GM23338 (cell line): Measurements from ENCODE around the gene NBAS. TPM values are rescaled to one million over a fixed set of nuclear protein-coding genes. Genes with fewer than 3 reads are reported as not detected.

Experiments
- ATAC-seq: fragments of 200-7000 bp; cut with Tn5 transposase; 3 replicates; pipeline ENCODE4 v1.9.1; 2020
- DNase-seq: peaks from one replicate; pipeline ENCODE4 v3.0.0-alpha.2; 2015; ENCODE audit warnings: low spot score
- H2AFZ ChIP-seq: fragments of 200-600 bp; sonication (generic); 2 replicates; pipeline ENCODE4 v1.8.0; 2016; ENCODE audit warnings: antibody characterized with exemption, mild to moderate bottlenecking, moderate library complexity
- H3F3A ChIP-seq: fragments of 200-600 bp; sonication (generic); replicated peaks from 2 replicates; pipeline ENCODE4 v1.8.0; 2017; ENCODE audit warnings: antibody characterized with exemption, mixed run types, low read depth
- H3K27ac ChIP-seq: fragments of 200-600 bp; sonication (generic); 2 replicates; pipeline ENCODE4 v1.6.1; 2016; ENCODE audit warnings: low read depth
- H3K27me3 ChIP-seq: fragments of 200-600 bp; sonication (generic); 2 replicates; pipeline ENCODE4 v1.8.0; 2016; ENCODE audit warnings: mild to moderate bottlenecking, mixed run types, moderate library complexity; ENCODE audit not compliant: insufficient read depth
- H3K36me3 ChIP-seq: fragments of 200-600 bp; sonication (generic); 2 replicates; pipeline ENCODE4 v1.8.0; 2016; ENCODE audit warnings: mild to moderate bottlenecking; ENCODE audit not compliant: insufficient read depth
- H3K4me1 ChIP-seq: fragments of 200-600 bp; sonication (generic); 2 replicates; pipeline ENCODE4 v1.8.0; 2016; ENCODE audit warnings: mild to moderate bottlenecking, moderate library complexity; ENCODE audit not compliant: insufficient read depth
- H3K4me2 ChIP-seq: fragments of 200-600 bp; sonication (generic); 2 replicates; pipeline ENCODE4 v1.7.1; 2017; ENCODE audit warnings: mixed run types
- H3K4me3 ChIP-seq: fragments of 200-600 bp; sonication (generic); 2 replicates; pipeline ENCODE4 v1.6.1; 2016; ENCODE audit warnings: mixed run types
- H3K79me2 ChIP-seq: fragments of 200-600 bp; sonication (generic); replicated peaks from 2 replicates; pipeline ENCODE4 v1.8.0; 2017; ENCODE audit warnings: mild to moderate bottlenecking; ENCODE audit not compliant: insufficient read depth
- H3K9me2 ChIP-seq: fragments of 200-600 bp; sonication (generic); 2 replicates; pipeline ENCODE4 v1.8.0; 2017; ENCODE audit not compliant: insufficient read depth
- H4K20me1 ChIP-seq: fragments of 200-600 bp; sonication (generic); replicated peaks from 2 replicates; pipeline ENCODE4 v1.8.0; 2017; ENCODE audit warnings: mild to moderate bottlenecking; ENCODE audit not compliant: insufficient read depth
- H3K27ac Mint-ChIP-seq: 2 replicates; pipeline ENCODE4 v1.8.0; 2020; ENCODE audit warnings: inconsistent platforms, mild to moderate bottlenecking, moderate library complexity, mixed read lengths
- H3K27me3 Mint-ChIP-seq: 3 replicates; pipeline ENCODE4 v1.8.0; 2022; ENCODE audit warnings: low read depth, mild to moderate bottlenecking, moderate library complexity, mixed read lengths, inconsistent platforms; ENCODE audit not compliant: insufficient read depth, poor library complexity
- H3K36me3 Mint-ChIP-seq: 3 replicates; pipeline ENCODE4 v1.8.0; 2021; ENCODE audit warnings: low read depth, mild to moderate bottlenecking, inconsistent platforms, moderate library complexity, mixed read lengths
- H3K4me1 Mint-ChIP-seq: 3 replicates; pipeline ENCODE4 v1.8.0; 2020; ENCODE audit warnings: mild to moderate bottlenecking, inconsistent platforms, mixed read lengths
- H3K4me3 Mint-ChIP-seq: 3 replicates; pipeline ENCODE4 v1.8.0; 2021; ENCODE audit warnings: moderate library complexity, mild to moderate bottlenecking, inconsistent platforms, mixed read lengths
- H3K9me3 Mint-ChIP-seq: 3 replicates; pipeline ENCODE4 v1.8.0; 2020; ENCODE audit warnings: moderate library complexity, mild to moderate bottlenecking, inconsistent platforms, mixed read lengths
- CREB1 ChIP-seq: fragments of 250-450 bp; sonication (Bioruptor Pico); IDR thresholded peaks from 2 replicates; pipeline ENCODE4 v1.5.0; 2020; ENCODE audit warnings: low read depth, mild to moderate bottlenecking, moderate library complexity
- EZH2 ChIP-seq: fragments of 200-600 bp; sonication (generic); IDR thresholded peaks from one replicate; pipeline ENCODE4 v1.8.0; 2017; ENCODE audit warnings: antibody characterized with exemption, mild to moderate bottlenecking, low read depth; ENCODE audit not compliant: unreplicated experiment
- EZH2phosphoT487 ChIP-seq: fragments of 200-600 bp; sonication (generic); IDR thresholded peaks from one replicate; pipeline ENCODE4 v1.8.1; 2018; ENCODE audit warnings: antibody characterized with exemption; ENCODE audit not compliant: unreplicated experiment
- JUNB ChIP-seq: IDR thresholded peaks from one replicate; pipeline ENCODE4 v1.6.1; 2016; ENCODE audit warnings: antibody characterized with exemption; ENCODE audit not compliant: unreplicated experiment
- NANOG ChIP-seq: IDR thresholded peaks from 2 replicates; pipeline ENCODE4 v1.6.1; 2016; ENCODE audit warnings: antibody characterized with exemption, borderline replicate concordance
- POLR2AphosphoS5 ChIP-seq: IDR thresholded peaks from 2 replicates; pipeline ENCODE4 v1.6.1; 2016; ENCODE audit warnings: antibody characterized with exemption, low read depth
- STAT1 ChIP-seq: IDR thresholded peaks from one replicate; pipeline ENCODE4 v1.6.1; 2016; ENCODE audit warnings: antibody characterized with exemption; ENCODE audit not compliant: unreplicated experiment
- ZNF114 ChIP-seq: fragments of 250-450 bp; sonication (Bioruptor Pico); IDR thresholded peaks from 2 replicates; pipeline ENCODE4 v1.5.0; 2020; ENCODE audit warnings: mild to moderate bottlenecking, moderate library complexity
- polyA plus RNA-seq: library from polyadenylated mRNA; unstranded; fragments of >200 nt; fragmentation: Nextera tagmentation; extraction: Ambion mirVana; gene quantifications from 2 replicates; pipeline ENCODE4 v1.2.1, GENCODE V29; 2016
- total RNA-seq: library from RNA; depleted of rRNA; stranded (reverse); fragments of >200 nt; shearing (Covaris generic); gene quantifications from 2 replicates; pipeline ENCODE4 v1.2.3, GENCODE V29; 2014
- TF ChIP-seq, protein P1 (sequence below): IDR thresholded peaks from 2 replicates; pipeline ENCODE4 v1.6.1; 2016; ENCODE audit warnings: antibody characterized with exemption
- TF ChIP-seq, protein P2 (sequence below), 2 experiments: fragments of 200-600 bp in 1 of 2; sonication (generic) in 1 of 2; conservative IDR thresholded peaks; 2 replicates each; pipeline versions ENCODE4 v1.5.1 to v1.6.1; 2016 to 2017; ENCODE audit warnings: antibody characterized with exemption in 2 of 2, low read depth in 2 of 2, mild to moderate bottlenecking in 2 of 2, moderate library complexity in 1 of 2
- TF ChIP-seq, protein P3 (sequence below): fragments of 250-450 bp; sonication (Bioruptor Pico); IDR thresholded peaks from 2 replicates; pipeline ENCODE4 v1.5.0; 2020; ENCODE audit warnings: mild to moderate bottlenecking, moderate library complexity
- TF ChIP-seq, protein P4 (sequence below): IDR thresholded peaks from one replicate; pipeline ENCODE4 v1.6.1; 2018; ENCODE audit warnings: antibody characterized with exemption; ENCODE audit not compliant: unreplicated experiment

NBAS gene
- total and polyA plus RNA-seq, 2 experiments from 2014 or later: 24.8 to 38.9 TPM

DNA sequence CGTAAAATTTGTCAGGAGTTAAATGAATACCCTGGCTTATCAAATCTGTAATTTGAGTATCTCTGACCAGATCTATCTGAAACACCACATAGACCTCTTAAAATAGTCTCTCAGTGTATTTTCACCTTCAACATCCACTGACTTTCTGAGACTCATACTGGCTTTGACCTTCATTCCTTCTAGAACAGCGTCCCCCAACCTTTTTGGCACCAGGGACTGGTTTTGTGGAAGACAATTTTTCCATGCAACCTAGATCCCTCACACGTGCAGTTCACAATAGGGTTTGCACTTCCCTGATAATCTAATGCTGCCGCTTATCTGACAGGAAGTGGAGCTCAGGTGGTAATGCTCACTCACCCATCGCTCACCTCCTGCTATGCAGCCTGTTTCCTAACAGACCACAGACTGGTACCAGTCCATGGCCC, 3.2 kb downstream of the NBAS start:
- Histone ChIP-seq H2AFZ (no peak overlapping the region), H3K9me2 (no peaks in the 10 kb centered on the region), H3K4me3 (no peak overlapping the region), H3K4me1 (peaks cover 4% of the 10 kb centered on the region; the same call in 1 of the 2 replicates), H3K4me2 (no peak overlapping the region), H3K27me3 (no peaks in the 10 kb centered on the region), H3K36me3 (peaks cover 4% of the 10 kb centered on the region; the same call in 1 of the 2 replicates), H3F3A (no peaks in the 10 kb centered on the region), H3K79me2 (peaks cover 24% of the 10 kb centered on the region), H4K20me1 (no peaks in the 10 kb centered on the region), H3K27ac (no peak overlapping the region)
- no peak overlapping the region for H3K4me3 Mint-ChIP-seq
- ATAC-seq (no peak), DNase-seq (no peak)
- 0 out of 3 replicates have a peak, but pooled peaks cover 3% of the 10 kb centered on the region for H3K36me3 Mint-ChIP-seq
- H3K27ac Mint-ChIP-seq: no peak overlapping the region
- H3K27me3 Mint-ChIP-seq: no peaks in the 10 kb centered on the region
- no peaks in the 10 kb centered on the region for H3K9me3 Mint-ChIP-seq
- TF ChIP-seq, protein P1, sequence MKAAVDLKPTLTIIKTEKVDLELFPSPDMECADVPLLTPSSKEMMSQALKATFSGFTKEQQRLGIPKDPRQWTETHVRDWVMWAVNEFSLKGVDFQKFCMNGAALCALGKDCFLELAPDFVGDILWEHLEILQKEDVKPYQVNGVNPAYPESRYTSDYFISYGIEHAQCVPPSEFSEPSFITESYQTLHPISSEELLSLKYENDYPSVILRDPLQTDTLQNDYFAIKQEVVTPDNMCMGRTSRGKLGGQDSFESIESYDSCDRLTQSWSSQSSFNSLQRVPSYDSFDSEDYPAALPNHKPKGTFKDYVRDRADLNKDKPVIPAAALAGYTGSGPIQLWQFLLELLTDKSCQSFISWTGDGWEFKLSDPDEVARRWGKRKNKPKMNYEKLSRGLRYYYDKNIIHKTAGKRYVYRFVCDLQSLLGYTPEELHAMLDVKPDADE: no peak
- TF ChIP-seq EZH2phosphoT487: no peak
- no peak for TF ChIP-seq ZNF114 (CRISPR knock-in tag)
- TF ChIP-seq CREB1 (CRISPR knock-in tag): no peak
- TF ChIP-seq, protein P2, sequence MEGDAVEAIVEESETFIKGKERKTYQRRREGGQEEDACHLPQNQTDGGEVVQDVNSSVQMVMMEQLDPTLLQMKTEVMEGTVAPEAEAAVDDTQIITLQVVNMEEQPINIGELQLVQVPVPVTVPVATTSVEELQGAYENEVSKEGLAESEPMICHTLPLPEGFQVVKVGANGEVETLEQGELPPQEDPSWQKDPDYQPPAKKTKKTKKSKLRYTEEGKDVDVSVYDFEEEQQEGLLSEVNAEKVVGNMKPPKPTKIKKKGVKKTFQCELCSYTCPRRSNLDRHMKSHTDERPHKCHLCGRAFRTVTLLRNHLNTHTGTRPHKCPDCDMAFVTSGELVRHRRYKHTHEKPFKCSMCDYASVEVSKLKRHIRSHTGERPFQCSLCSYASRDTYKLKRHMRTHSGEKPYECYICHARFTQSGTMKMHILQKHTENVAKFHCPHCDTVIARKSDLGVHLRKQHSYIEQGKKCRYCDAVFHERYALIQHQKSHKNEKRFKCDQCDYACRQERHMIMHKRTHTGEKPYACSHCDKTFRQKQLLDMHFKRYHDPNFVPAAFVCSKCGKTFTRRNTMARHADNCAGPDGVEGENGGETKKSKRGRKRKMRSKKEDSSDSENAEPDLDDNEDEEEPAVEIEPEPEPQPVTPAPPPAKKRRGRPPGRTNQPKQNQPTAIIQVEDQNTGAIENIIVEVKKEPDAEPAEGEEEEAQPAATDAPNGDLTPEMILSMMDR (conservative IDR thresholded peaks at IDR 0.05; ENCODE audit: low read depth in 2 of 2): no peak
- TF ChIP-seq, protein P3, sequence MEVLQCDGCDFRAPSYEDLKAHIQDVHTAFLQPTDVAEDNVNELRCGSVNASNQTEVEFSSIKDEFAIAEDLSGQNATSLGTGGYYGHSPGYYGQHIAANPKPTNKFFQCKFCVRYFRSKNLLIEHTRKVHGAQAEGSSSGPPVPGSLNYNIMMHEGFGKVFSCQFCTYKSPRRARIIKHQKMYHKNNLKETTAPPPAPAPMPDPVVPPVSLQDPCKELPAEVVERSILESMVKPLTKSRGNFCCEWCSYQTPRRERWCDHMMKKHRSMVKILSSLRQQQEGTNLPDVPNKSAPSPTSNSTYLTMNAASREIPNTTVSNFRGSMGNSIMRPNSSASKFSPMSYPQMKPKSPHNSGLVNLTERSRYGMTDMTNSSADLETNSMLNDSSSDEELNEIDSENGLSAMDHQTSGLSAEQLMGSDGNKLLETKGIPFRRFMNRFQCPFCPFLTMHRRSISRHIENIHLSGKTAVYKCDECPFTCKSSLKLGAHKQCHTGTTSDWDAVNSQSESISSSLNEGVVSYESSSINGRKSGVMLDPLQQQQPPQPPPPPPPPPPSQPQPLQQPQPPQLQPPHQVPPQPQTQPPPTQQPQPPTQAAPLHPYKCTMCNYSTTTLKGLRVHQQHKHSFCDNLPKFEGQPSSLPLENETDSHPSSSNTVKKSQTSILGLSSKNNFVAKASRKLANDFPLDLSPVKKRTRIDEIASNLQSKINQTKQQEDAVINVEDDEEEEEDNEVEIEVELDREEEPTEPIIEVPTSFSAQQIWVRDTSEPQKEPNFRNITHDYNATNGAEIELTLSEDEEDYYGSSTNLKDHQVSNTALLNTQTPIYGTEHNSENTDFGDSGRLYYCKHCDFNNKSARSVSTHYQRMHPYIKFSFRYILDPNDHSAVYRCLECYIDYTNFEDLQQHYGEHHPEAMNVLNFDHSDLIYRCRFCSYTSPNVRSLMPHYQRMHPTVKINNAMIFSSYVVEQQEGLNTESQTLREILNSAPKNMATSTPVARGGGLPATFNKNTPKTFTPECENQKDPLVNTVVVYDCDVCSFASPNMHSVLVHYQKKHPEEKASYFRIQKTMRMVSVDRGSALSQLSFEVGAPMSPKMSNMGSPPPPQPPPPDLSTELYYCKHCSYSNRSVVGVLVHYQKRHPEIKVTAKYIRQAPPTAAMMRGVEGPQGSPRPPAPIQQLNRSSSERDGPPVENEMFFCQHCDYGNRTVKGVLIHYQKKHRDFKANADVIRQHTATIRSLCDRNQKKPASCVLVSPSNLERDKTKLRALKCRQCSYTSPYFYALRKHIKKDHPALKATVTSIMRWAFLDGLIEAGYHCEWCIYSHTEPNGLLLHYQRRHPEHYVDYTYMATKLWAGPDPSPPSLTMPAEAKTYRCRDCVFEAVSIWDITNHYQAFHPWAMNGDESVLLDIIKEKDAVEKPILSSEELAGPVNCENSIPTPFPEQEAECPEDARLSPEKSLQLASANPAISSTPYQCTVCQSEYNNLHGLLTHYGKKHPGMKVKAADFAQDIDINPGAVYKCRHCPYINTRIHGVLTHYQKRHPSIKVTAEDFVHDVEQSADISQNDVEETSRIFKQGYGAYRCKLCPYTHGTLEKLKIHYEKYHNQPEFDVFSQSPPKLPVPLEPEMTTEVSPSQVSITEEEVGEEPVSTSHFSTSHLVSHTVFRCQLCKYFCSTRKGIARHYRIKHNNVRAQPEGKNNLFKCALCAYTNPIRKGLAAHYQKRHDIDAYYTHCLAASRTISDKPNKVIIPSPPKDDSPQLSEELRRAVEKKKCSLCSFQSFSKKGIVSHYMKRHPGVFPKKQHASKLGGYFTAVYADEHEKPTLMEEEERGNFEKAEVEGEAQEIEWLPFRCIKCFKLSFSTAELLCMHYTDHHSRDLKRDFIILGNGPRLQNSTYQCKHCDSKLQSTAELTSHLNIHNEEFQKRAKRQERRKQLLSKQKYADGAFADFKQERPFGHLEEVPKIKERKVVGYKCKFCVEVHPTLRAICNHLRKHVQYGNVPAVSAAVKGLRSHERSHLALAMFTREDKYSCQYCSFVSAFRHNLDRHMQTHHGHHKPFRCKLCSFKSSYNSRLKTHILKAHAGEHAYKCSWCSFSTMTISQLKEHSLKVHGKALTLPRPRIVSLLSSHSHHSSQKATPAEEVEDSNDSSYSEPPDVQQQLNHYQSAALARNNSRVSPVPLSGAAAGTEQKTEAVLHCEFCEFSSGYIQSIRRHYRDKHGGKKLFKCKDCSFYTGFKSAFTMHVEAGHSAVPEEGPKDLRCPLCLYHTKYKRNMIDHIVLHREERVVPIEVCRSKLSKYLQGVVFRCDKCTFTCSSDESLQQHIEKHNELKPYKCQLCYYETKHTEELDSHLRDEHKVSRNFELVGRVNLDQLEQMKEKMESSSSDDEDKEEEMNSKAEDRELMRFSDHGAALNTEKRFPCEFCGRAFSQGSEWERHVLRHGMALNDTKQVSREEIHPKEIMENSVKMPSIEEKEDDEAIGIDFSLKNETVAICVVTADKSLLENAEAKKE (CRISPR knock-in tag): no peak
- TF ChIP-seq EZH2: no peak
- TF ChIP-seq POLR2AphosphoS5: no peak
- TF ChIP-seq JUNB: no peak
- TF ChIP-seq, protein P4, sequence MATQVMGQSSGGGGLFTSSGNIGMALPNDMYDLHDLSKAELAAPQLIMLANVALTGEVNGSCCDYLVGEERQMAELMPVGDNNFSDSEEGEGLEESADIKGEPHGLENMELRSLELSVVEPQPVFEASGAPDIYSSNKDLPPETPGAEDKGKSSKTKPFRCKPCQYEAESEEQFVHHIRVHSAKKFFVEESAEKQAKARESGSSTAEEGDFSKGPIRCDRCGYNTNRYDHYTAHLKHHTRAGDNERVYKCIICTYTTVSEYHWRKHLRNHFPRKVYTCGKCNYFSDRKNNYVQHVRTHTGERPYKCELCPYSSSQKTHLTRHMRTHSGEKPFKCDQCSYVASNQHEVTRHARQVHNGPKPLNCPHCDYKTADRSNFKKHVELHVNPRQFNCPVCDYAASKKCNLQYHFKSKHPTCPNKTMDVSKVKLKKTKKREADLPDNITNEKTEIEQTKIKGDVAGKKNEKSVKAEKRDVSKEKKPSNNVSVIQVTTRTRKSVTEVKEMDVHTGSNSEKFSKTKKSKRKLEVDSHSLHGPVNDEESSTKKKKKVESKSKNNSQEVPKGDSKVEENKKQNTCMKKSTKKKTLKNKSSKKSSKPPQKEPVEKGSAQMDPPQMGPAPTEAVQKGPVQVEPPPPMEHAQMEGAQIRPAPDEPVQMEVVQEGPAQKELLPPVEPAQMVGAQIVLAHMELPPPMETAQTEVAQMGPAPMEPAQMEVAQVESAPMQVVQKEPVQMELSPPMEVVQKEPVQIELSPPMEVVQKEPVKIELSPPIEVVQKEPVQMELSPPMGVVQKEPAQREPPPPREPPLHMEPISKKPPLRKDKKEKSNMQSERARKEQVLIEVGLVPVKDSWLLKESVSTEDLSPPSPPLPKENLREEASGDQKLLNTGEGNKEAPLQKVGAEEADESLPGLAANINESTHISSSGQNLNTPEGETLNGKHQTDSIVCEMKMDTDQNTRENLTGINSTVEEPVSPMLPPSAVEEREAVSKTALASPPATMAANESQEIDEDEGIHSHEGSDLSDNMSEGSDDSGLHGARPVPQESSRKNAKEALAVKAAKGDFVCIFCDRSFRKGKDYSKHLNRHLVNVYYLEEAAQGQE: no peak
- TF ChIP-seq NANOG: no peak
- TF ChIP-seq STAT1: no peak
- peaks cover 19% of the 10 kb centered on the region for H3K4me1 Mint-ChIP-seq
